H1 (cell line): Measurements from ENCODE around the gene B3GALT6. TPM values are rescaled to one million over a fixed set of nuclear protein-coding genes. Genes with fewer than 3 reads are reported as not detected.
"Not testable (repeated sequence)": the region's sequence is repeated elsewhere in the genome, so short reads cannot be mapped to it uniquely, and the experiment has no call there.

Experiments
- CTCF ChIA-PET: fragments of 300-600 bp; sonication (Branson Sonifier 250); formaldehyde crosslinking; loops from one replicate; lab custom pipeline; 2021; ENCODE audit not compliant: partially characterized antibody; lab: Charles Lee
- POLR2A ChIA-PET: fragments of 300-600 bp; sonication (Branson Sonifier 250); formaldehyde crosslinking; loops from one replicate; lab custom pipeline; 2021; ENCODE audit warnings: inconsistent platforms; ENCODE audit not compliant: partially characterized antibody; lab: Charles Lee
- DNase-seq, 2 experiments: peaks; one replicate each; pipeline versions ENCODE4 v3.0.0 to v3.0.0-alpha.2; 2010 to 2022; ENCODE audit warnings: low spot score in 2 of 2, low read depth in 1 of 2, mixed read lengths in 1 of 2
- FAIRE-seq: peaks from 2 replicates; lab custom pipeline; 2011; peaks lifted over from hg19 to GRCh38; lab: Jason Lieb, UNC
- H2AFZ ChIP-seq: 2 replicates; pipeline ENCODE4 v1.8.1; 2012; ENCODE audit warnings: low read length, inconsistent platforms
- H2AK5ac ChIP-seq: 2 replicates; pipeline ENCODE4 v1.6.1; 2013; ENCODE audit warnings: low read depth, low read length
- H2BK120ac ChIP-seq: replicated peaks from 2 replicates; pipeline ENCODE3; 2013; ENCODE audit warnings: low read depth, low read length, inconsistent platforms
- H2BK12ac ChIP-seq: 2 replicates; pipeline ENCODE4 v1.6.1; 2013; ENCODE audit warnings: low read depth, low read length
- H2BK15ac ChIP-seq: 2 replicates; pipeline ENCODE4 v1.6.1; 2013; ENCODE audit warnings: low read length
- H2BK20ac ChIP-seq: 2 replicates; pipeline ENCODE4 v1.6.1; 2013; ENCODE audit warnings: low read length
- H2BK5ac ChIP-seq: 2 replicates; pipeline ENCODE4 v1.6.1; 2013; ENCODE audit warnings: low read depth, low read length
- H3K14ac ChIP-seq: 2 replicates; pipeline ENCODE4 v1.6.1; 2013; ENCODE audit warnings: inconsistent platforms; ENCODE audit not compliant: insufficient read length
- H3K18ac ChIP-seq: 2 replicates; pipeline ENCODE4 v1.6.1; 2013; ENCODE audit warnings: low read length; ENCODE audit errors: extremely low read depth
- H3K23ac ChIP-seq: 2 replicates; pipeline ENCODE4 v1.6.1; 2013; ENCODE audit warnings: inconsistent platforms; ENCODE audit not compliant: insufficient read length
- H3K23me2 ChIP-seq: 2 replicates; pipeline ENCODE4 v1.6.1; 2013; ENCODE audit warnings: low read depth, low read length
- H3K27ac ChIP-seq: 2 replicates; pipeline ENCODE4 v1.6.1; 2011; ENCODE audit warnings: low read depth, low read length, inconsistent platforms
- H3K27me3 ChIP-seq, 4 experiments: replicated peaks in 1 of 4; 1 replicate in 1 of 4; 2 replicates in 3 of 4; pipeline versions ENCODE4 v1.6.1 to v1.8.1; 2011 to 2013; ENCODE audit warnings: low read length in 3 of 4, mild to moderate bottlenecking in 3 of 4, inconsistent platforms in 2 of 4, mixed read lengths in 2 of 4, moderate library complexity in 1 of 4; ENCODE audit not compliant: control insufficient read depth in 3 of 4, insufficient read depth in 3 of 4; ENCODE audit errors: extremely low read depth in 1 of 4
- H3K36me3 ChIP-seq, 4 experiments: 2 replicates each; pipeline versions ENCODE4 v1.6.1 to v1.8.1; 2011 to 2013; ENCODE audit warnings: mild to moderate bottlenecking in 4 of 4, low read length in 3 of 4, moderate library complexity in 2 of 4, control low read depth in 1 of 4, inconsistent platforms in 1 of 4; ENCODE audit not compliant: insufficient read depth in 4 of 4, control insufficient read depth in 2 of 4
- H3K4ac ChIP-seq: replicated peaks from 2 replicates; pipeline ENCODE3; 2013; ENCODE audit warnings: low read length, low read depth, mixed read lengths, inconsistent platforms; ENCODE audit not compliant: insufficient read length
- H3K4me1 ChIP-seq, 4 experiments: replicated peaks in 1 of 4; 1 replicate in 1 of 4; 2 replicates in 3 of 4; pipeline versions ENCODE4 v1.6.1 to v1.8.1; 2011 to 2013; ENCODE audit warnings: low read length in 3 of 4, inconsistent platforms in 2 of 4, mixed read lengths in 1 of 4; ENCODE audit not compliant: insufficient read depth in 4 of 4, control insufficient read depth in 3 of 4
- H3K4me2 ChIP-seq, 2 experiments: 2 replicates each; pipeline versions ENCODE4 v1.6.1 to v1.8.1; 2011 to 2013; ENCODE audit warnings: low read depth in 2 of 2, low read length in 2 of 2, control low read depth in 1 of 2, inconsistent platforms in 1 of 2, mild to moderate bottlenecking in 1 of 2; ENCODE audit not compliant: insufficient read depth in 1 of 2
- H3K4me3 ChIP-seq, 4 experiments: fragments of 200-600, 300-600 bp in 1 of 4; sonication (generic), shearing (Covaris generic), sonication (Bioruptor Twin) in 1 of 4; 2 replicates each; pipeline versions ENCODE4 v1.5.1 to v1.8.1; 2011 to 2016; ENCODE audit warnings: low read length in 4 of 4, low read depth in 3 of 4, control low read depth in 2 of 4, inconsistent platforms in 2 of 4, mild to moderate bottlenecking in 2 of 4, mixed read lengths in 1 of 4, moderate library complexity in 1 of 4; ENCODE audit not compliant: insufficient read depth in 2 of 4; ENCODE audit errors: extremely low read depth in 1 of 4
- H3K56ac ChIP-seq: replicated peaks from 2 replicates; pipeline ENCODE3; 2013; ENCODE audit warnings: low read depth, mild to moderate bottlenecking, mixed read lengths, low read length, inconsistent platforms; ENCODE audit not compliant: insufficient read length
- H3K79me1 ChIP-seq: 2 replicates; pipeline ENCODE4 v1.6.1; 2013; ENCODE audit warnings: low read depth, low read length, control low read depth
- H3K79me2 ChIP-seq, 2 experiments: 2 replicates each; pipeline versions ENCODE4 v1.6.1 to v1.8.1; 2012 to 2013; ENCODE audit warnings: low read length in 2 of 2, mild to moderate bottlenecking in 2 of 2, inconsistent platforms in 1 of 2; ENCODE audit not compliant: insufficient read depth in 2 of 2, control insufficient read depth in 1 of 2
- H3K9ac ChIP-seq, 4 experiments: replicated peaks in 1 of 4; 1 replicate in 1 of 4; 2 replicates in 3 of 4; pipeline versions ENCODE4 v1.6.1 to v1.8.1; 2011 to 2013; ENCODE audit warnings: low read depth in 3 of 4, low read length in 3 of 4, control low read depth in 2 of 4, mild to moderate bottlenecking in 2 of 4, moderate library complexity in 2 of 4, inconsistent platforms in 1 of 4; ENCODE audit errors: extremely low read depth in 1 of 4
- H3K9me3 ChIP-seq, 2 experiments: 2 replicates each; pipeline versions ENCODE4 v1.6.1 to v1.8.1; 2012 to 2013; ENCODE audit warnings: mild to moderate bottlenecking in 2 of 2, moderate library complexity in 2 of 2, control low read depth in 1 of 2, inconsistent platforms in 1 of 2, low read depth in 1 of 2, low read length in 1 of 2, mixed read lengths in 1 of 2; ENCODE audit not compliant: insufficient read depth in 2 of 2
- H4K20me1 ChIP-seq, 2 experiments: replicated peaks in 1 of 2; 2 replicates each; pipeline versions ENCODE3 to v1.8.1; 2011 to 2013; ENCODE audit warnings: inconsistent platforms in 2 of 2, low read length in 2 of 2, mild to moderate bottlenecking in 1 of 2; ENCODE audit not compliant: insufficient read depth in 2 of 2, control insufficient read depth in 1 of 2
- H4K5ac ChIP-seq: 2 replicates; pipeline ENCODE4 v1.6.1; 2013; ENCODE audit warnings: low read length, low read depth, mixed read lengths, inconsistent platforms; ENCODE audit not compliant: insufficient read length
- H4K8ac ChIP-seq: 2 replicates; pipeline ENCODE4 v1.8.0; 2013; ENCODE audit warnings: mild to moderate bottlenecking, moderate library complexity, low read length, inconsistent platforms; ENCODE audit not compliant: insufficient read depth; ENCODE audit errors: extremely low read depth
- H4K91ac ChIP-seq: replicated peaks from 2 replicates; pipeline ENCODE3; 2013; ENCODE audit warnings: low read length, mixed read lengths, inconsistent platforms; ENCODE audit not compliant: insufficient read length
- WGBS, 2 experiments: shearing (Covaris generic) in 1 of 2; methylation state at CpG; one replicate each; pipeline versions ENCODE4 v1.1.6 to v1.1.7; 2013 to 2015; ENCODE audit warnings: low lambda C conversion rate in 2 of 2, mixed read lengths in 2 of 2, inconsistent platforms in 1 of 2, low coverage in 1 of 2, missing lambda C conversion rate in 1 of 2; ENCODE audit not compliant: insufficient replicate concordance in 2 of 2, insufficient coverage in 1 of 2, insufficient read length in 1 of 2; ENCODE audit errors: extremely low coverage in 1 of 2, missing lambda C conversion rate in 1 of 2; 5-methylcytosine and 5-hydroxymethylcytosine counted together
- polyA plus RNA-seq, 7 experiments: library from polyadenylated mRNA; depleted of rRNA in 3 of 7; stranded (reverse) in 5 of 7; unstranded in 2 of 7; fragments of >200 nt in 5 of 7; fragments of 200-250 nt in 2 of 7; gene quantifications; 1 replicate in 5 of 7; 2 replicates in 1 of 7; 4 replicates in 1 of 7; pipeline versions ENCODE4 v1.2.1 to v1.2.3, GENCODE V29; 2011 to 2013; ENCODE audit warnings: missing spikeins in 2 of 7, mixed read lengths in 2 of 7
- total RNA-seq: library from RNA; stranded (reverse); fragmentation: NEBNext Ultra II Directional; extraction: Animal tissue kit (Norgen Biotek cat#: 25700); gene quantifications from 2 replicates; pipeline ENCODE4 v1.2.1, GENCODE V29; 2021

B3GALT6 gene
- total and polyA plus RNA-seq, 2 of the 8 experiments (the other 6 are each of a cell fraction or from before 2014, with no cell fraction given), result 18.4 to 20.4 TPM

DNA sequence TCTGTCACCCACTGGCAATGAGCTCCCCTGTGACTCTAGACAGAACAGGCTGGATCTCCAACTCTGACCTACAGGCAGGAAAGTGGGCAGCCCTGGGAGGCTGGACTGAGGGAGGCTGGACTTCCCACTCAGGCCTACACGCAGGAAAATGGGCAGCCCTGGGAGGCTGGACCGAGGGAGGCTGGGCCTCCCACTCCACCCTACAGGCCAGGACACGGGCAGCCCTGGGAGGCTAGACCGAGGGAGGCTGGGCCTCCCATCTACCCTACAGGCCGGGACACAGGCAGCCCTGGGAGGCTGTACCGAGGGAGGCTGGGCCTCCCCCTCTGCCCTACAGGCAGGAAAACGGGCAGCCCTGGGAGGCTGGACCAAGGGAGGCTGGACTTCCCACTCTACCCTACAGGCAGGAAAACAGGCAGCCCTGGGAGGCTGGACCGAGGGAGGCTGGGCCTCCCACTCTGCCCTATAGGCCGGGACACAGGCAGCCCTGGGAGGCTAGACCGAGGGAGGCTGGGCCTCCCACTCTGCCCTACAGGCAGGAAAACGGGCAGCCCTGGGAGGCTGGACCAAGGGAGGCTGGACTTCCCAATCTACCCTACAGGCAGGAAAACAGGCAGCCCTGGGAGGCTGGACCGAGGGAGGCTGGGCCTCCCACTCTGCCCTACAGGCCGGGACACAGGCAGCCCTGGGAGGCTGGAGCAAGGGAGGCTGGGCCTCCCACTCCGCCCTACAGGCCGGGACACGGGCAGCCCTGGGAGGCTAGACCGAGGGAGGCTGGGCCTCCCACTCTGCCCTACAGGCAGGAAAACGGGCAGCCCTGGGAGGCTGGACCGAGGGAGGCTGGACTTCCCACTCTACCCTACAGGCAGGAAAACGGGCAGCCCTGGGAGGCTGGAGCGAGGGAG is 16.2 kb downstream of the B3GALT6 start:
- not testable (repeated sequence) for DNase-seq, H3K23ac ChIP-seq, H3K14ac ChIP-seq, H3K4me3 ChIP-seq, H4K8ac ChIP-seq, H4K91ac ChIP-seq, H2AFZ ChIP-seq, H3K56ac ChIP-seq, H3K18ac ChIP-seq, H2BK5ac ChIP-seq, H3K4me2 ChIP-seq, H3K4me1 ChIP-seq, H2BK15ac ChIP-seq, H2BK12ac ChIP-seq, H3K79me2 ChIP-seq, H3K79me1 ChIP-seq, H3K27ac ChIP-seq, H2AK5ac ChIP-seq, FAIRE-seq, H3K9ac ChIP-seq, H3K36me3 ChIP-seq, H3K4ac ChIP-seq, H4K20me1 ChIP-seq, H2BK120ac ChIP-seq, H3K9me3 ChIP-seq, H2BK20ac ChIP-seq, H3K23me2 ChIP-seq, H4K5ac ChIP-seq
- H3K27me3 ChIP-seq, result peaks cover 2 to 19% (median 11%) of the 10 kb centered on the region in 4 experiments; a peak in 6 of 7 replicates
- ChIA-PET CTCF (interaction anchor here (1.0 to 1.9 kb wide), 3 partner anchors 8 to 126 kb away, joined by 3 to 6 read pairs (median 4); no protein-coding TSS in a partner anchor), POLR2A (interaction anchor here (1.4 to 2.0 kb wide), 2 partner anchors 10 to 12 kb away, joined by 4 to 5 read pairs; no protein-coding TSS in a partner anchor)
- 88% methylated on average over 12 of the region's 21 CpGs; no CpG with 5 or more reads in 1 of the 2 experiments for WGBS, 2 experiments
